Stromal cell of bone marrow (primary cell): ENCODE results near the gene RNF150.
"Not testable (repeated sequence)": the region's sequence is repeated elsewhere in the genome, so short reads cannot be mapped to it uniquely, and the experiment has no call there.

Source experiments
- DNase-seq: peaks from one replicate; pipeline ENCODE4 v3.0.0-alpha.2; 2012; ENCODE audit warnings: low read depth

RNF150 gene

DNA sequence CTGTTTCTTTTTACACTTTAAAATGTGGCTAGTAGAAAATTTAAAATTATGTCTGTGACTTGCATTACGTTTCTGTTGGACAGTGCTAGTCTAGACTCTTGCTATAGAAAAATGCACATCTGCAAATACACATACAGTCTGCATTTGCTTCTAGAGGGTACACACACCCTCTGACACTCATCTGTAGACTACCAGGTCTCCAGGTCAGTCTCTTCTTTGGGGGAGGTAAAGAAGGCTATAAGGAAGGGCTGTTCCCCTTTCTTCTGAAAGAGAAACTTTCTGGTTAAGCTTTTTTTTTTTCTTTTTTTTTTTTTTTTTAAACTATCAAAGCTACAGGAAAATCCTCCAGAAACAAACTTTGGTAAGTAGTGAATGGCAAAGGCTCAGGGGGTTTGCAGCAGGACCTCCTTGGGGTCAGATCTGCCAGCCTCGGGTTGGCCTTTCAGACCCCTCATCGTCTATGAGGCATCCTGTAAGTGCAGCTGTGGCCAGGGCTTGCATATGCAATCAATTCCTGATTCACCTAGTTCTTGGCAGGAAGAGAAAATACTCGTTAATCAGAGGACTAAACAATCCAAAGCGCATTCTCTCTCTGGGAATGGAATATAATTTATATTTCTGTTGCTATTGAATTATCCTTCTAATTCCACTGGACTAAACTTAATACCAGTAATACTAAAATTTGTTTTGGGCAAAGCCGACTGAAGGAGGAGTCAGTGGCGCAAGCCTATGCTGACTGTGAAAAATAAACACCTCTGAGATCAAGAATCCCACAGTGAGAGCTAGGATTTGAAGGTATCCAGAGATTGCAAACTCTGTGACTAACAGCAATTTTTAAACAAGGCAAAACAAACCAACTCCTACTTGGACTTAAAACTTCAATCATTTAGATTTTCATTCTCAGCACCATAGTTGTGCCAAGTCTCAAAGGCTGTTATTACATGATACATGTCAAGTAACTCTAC, 267.7 kb downstream of the RNF150 start:
- no peak for DNase-seq

DNA sequence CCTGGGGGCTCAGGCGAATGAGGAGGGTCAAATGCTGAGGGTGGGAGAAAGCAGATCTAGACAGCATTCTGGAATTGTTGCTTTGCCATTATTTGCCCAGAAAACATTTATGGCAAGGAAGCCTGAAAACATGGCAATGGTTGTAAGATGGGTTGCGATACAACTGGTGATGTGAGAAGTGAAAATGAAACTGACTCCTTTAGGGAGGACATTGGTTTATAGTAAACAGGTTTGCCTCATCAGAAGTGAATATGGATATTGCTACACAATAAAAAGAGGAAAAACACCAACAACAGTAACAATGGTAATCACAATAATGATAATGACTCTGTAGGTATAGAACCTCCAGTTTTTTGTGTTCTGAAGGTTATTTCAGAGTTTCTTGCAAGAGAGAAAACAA, 270.1 kb downstream of the RNF150 start:
- no peak for DNase-seq

DNA sequence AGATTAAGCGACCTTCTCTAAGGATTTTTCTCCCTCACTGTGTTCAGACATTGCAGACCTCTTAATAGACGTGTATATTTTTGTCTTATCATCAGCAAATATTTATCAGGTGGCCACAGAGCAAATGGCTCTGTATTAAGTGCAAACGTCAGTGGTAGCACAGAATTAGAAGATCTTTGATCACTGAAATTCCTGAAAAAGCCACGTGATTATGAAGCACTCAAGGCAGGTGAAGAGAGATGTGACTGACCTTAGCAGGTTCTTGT, 271.2 kb downstream of the RNF150 start:
- DNase-seq, result no peak

DNA sequence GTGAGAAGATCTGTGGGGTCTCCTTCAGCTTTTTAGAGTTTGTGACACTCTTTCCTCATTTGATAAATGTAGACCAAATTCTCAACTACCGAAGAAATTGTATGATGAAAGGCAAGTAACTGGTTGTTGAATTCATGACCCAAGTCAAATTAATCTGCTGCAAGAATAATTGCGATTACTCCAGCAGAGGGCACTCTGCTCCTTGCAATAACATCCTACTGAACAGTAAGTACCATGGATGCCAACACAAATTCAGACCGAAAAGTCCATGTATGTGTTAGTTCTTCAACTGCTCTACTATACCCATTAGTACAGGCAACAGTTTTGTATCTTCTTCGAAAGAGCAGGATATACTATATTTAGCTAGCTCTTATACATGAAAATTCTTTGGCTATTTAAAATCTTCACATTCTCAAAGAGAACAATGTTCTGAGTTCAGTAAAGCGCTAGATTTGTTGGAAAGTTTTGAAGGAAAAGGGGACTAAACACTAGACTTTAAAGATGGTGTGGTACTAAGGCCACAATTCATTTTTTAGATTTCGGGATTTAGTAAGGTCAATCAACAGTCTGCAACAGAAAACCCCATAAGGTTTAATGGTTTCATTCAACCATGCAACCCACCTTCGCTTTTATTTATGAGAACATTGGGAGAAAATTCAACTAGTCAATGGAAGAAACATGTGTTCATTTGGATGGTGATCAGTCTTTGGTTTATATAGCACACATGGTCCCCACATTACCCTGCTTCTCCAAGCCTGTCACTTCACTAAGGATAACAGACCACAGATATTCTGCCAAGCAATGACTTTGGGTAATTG, 271.7 kb downstream of the RNF150 start:
- peak; percentile 74 for DNase-seq

DNA sequence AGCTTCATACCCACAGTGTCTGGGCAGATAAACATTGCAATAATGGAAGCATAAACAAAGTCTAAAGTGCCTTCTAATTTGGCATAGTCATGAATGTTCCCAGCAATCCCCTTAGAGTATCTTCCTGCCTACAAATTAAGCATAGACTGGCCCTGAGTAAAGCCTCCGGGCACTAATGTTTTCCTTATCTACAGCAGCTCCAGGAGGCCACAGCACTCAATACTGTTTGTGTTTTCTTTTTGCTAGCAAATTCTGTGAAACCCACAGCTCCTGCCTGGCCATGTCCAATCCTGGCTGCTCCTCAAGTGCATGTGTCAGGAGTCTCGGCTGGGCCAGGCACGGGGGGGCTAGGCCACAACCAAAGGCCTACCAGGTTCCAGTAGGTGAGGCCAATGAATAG, 274.4 kb downstream of the RNF150 start:
- DNase-seq, result no peak

DNA sequence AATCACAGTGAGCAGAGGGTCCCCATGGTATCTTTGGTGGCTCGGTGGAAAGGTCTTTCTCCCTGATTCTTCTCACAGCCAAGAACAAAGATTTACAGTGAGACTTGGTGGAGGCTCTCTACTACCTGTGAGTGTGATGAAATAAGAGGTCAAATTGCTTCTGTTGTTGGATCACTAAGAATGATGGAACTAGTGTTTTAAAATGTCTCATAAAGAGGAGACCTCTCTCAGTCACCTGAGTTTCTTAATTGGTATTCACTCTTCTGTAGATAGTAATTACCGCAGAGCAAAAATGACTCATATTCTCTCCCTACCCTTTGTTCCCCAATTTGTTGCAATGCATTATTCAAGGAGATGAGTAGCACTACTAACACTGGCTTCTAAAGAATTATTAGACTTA, 276.2 kb downstream of the RNF150 start:
- DNase-seq, result no peak

DNA sequence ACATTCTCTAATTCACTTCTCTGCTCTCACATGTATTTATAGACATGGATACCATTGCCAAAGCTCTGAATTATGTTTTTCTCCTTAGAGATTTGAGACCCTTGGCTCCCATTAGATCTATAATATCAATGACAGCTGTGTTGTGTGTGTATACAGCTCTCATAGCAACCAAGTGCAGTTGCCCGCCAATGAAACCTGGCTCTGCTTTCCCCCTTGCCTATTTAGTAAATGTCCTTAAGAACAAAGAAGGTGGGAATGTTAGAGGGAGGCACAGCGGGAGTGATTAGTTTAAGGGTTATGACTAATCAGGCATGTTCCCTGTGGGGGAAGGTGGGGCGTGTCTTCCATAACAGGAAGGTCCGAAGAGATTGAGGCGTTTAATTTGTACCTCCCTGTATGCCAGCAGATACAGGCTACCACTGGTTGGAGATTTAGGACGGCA, 276.6 kb downstream of the RNF150 start:
- peak; percentile 10 for DNase-seq

DNA sequence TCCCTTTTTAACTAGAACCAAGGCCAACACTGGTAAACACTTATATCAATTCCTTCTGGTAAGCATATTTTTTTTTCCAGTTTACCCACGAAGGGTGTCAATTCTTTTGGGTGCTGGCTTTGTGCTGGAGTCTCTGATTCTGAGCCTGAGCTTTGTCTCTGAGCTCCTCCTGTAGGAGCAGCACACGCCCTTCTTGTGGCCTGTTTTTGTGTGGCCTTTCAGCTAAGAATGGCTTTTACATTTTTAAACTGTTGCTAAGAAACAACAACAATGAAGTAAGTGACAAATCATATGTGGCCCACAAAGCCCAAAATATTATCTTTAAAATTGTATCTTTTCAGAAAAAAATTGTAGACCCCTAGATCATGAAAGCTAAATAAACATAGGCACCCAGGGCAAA, 279.1 kb downstream of the RNF150 start:
- DNase-seq, result no peak

DNA sequence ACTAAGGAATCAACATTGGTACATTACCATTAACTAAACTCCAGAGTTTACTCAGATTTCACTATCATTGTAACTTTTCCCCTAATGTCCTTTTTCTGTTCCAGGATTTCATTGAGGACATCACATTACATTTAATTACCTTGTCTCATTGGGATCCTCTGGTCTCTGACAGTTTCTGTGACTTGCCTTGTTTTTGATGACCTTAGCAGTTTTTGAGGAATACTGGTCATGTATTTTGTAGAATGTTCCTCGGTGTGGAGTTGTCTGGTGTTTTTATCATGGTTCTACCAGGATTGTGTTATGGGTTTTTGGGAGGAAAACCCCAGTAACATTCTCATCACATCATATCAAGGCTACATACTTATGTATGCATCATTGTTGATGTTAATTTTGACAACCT, 281.5 kb downstream of the RNF150 start:
- DNase-seq, result no peak

DNA sequence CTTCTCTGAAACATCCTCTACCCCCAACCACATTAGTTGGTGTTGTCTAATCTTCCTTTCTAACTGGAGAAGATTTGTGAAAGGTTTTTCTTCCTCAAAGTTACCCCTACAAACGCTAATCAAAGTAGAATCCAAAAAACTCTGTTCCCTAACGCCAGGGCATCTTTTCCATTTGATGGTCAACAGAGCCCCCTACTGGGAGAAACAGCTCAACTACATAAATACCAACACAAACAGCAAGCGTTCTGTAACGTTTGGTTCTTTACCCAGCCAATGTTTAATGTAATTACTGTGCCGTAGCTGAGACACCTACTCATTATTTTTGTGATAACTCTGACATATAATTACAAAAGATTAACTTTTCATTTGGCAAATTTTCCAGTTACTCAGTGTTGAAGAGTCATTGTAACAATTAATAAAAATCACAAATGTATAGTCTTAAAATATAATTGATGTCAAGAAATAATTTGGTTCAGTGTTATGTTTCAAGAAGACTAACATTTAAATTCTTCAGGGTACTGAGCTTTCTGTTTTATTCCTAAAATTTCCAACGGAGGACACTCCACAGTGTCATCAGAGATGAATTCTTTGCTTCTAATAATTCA, 282.1 kb downstream of the RNF150 start:
- DNase-seq, result peak; percentile 42

DNA sequence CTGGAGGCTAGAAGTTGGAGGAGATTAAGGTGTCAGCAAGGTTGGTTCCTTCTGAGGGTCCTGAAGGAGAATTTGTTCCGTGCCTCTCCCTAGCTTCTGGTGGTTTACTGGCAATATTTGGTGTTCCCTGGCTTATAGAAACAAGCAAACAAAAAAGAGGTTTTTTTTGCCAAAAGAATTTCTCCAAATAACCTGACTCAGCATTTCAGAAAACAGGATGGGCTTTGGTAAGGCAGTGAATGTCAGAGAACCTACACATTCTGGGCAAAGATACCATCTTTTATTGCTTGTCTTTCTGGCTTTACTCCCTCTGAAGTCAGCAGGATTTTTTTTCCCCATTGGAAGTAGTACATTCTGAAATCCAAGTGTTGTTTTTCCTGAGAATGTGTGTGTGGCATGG, 283.7 kb downstream of the RNF150 start:
- DNase-seq, result no peak

DNA sequence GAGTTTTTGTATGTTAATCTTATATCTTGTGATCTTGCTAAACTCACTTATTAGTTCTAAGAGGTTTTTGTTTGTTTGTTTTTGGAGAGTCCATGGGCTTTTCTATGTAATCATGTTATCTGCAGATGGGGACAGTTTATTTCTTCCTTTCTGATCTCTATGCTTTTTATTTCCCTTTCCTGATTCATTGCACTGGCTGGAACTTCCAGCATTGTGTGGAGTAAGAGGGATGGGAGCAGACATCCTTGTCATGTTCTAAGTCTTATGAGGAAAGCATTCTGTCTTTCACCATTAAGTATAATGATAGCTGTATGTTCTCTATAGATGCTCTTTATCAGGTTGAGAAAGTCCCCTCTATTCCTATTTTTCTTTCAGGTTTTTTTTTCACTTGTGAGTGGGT, 286.5 kb downstream of the RNF150 start:
- no peak for DNase-seq

DNA sequence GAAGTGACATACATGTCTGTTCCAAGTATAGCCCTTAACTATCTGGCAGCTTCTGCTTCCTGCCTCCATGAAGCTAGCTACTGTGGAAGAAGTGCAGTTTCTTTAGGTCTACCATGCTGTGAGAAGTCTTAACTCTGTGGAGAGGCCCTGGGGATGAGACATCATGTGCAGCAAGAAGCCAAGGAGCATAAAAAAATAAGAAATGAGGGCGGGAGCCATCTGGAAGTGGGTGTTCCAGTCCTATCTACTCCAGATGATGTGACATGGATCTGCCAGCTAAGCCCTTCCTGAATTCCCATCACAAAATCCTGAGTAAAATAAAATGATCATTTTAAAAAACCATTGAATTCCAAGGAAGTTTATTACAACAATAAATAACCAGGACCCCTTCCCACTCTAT, 289.2 kb downstream of the RNF150 start:
- DNase-seq, result no peak

DNA sequence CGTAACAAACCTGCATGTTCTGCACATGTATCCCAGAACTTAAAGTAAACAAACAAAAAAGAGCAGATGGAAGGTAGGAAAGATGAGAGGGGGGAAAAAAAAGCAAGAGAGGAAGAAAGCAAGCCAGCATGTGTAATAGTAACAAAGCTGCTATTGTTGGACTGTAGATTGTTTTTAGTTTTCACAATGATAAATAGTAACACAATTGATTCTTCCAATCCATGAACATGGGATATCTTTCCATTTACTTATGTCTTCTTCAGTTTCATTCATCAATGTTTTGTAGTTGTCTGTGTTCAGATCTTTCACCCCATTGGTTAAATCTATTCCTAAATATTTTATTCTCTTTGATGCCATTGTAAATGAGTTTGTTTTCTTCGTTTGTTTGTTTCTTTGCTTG, 292.1 kb downstream of the RNF150 start:
- no peak for DNase-seq

DNA sequence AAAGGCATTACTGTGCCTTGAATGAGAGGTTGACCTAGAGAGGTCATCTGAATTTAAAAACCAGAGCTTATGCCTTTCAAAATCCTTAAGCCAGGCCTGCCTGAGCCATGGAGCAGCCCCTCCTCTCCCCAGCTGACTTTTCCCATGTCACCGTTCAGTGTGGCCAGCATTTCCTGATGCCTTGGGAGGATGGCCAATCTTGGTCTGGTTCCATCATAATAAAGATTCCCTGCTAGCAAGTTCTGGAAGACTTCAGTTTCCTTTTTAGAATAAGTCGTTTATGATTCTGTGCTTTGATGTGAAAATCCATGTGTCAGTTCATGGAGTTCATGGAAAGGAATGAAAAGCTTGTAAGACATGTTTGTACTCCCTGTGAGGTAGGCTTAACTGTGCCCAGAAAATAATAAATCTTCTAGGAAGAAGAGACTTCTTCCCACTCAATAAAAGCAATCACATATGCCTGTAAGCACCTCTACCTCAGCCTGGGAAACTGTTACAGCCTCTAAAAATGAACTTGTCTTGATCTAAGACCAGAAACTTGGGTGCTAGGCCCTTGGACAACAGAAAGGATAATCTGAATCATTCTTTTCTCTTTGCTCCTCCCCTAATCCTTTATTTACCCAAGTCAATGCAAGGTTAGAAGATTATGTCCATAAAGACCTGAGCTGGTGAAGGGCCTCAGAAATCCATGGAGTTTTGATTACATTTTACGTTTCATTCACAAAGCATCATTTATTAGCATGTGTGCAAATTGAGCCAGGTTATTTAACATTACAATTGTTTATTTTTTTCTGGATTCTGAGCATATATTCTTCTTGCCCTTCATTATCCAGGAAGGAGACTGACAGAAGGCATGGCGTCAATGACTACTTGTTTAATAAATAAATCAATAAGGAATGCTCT, 293.1 kb downstream of the RNF150 start:
- DNase-seq, result no peak

DNA sequence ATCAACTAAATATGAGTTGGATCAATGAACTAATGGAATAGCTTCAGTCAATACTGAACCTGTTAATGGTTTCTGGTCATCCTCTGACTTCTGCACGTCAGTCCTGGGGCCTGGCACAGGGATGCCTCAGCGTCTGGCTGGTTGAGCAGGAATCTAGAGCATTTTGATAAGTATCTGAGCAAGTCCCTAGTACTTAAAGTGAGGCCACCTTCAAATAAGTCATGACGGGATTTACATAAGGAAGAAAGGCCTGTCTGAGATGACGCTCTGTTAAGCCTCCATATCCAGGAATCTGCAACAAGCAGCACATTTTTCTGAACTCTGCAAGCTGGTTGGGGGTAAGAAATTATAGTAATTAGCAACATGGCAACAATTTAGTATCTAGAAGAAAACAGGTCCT, 293.9 kb downstream of the RNF150 start:
- DNase-seq, result no peak

DNA sequence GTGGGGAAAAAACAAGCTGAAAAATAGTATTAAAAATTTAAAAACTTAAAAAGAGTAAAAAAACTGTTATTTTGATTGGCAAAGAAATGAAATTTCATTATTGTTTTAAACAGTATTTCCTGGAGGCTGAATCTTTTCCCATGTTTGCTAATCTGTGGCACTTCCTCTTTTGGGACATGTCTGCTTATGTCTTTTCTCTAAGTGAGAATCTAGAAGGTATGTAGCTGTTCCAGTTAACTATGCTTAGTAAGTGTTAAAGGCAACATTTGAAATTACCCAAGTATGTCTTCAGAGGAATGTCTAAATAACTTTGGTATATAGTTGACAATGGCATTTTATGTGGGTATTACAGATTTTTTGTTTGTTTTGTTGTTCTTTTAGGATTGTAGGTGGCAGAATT, 295.5 kb downstream of the RNF150 start:
- DNase-seq, result no peak

DNA sequence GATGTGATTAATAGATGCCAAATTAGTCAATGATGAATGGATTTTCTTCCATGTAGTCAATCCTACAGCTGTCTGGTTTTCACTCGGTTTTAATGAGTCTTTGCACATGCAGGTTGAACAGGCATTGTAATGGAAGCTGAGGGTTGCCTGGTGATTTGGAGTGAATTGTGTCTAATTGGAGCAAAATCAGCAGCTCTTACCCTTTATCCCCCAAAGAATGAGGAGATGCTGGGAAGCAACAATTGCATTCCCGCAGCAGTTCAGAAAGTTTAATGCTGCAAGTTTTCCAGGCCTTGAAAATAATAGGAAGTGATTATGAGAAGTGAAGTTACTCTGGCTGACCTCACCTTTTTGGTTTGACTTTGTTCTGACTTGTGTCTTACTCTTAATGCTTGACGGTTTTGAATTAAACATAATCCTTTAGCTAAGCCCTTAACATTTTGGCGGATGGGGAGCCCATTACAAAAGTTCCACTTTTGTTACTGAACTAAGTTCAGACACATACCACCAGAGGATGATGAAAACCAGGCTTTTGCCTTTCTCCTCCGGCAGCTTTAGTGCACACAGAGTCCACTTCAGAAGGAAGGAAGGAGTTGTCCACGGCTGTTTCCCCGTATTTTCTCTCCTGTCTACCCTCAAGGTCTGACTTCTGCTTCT, 298.3 kb downstream of the RNF150 start:
- DNase-seq, result no peak

DNA sequence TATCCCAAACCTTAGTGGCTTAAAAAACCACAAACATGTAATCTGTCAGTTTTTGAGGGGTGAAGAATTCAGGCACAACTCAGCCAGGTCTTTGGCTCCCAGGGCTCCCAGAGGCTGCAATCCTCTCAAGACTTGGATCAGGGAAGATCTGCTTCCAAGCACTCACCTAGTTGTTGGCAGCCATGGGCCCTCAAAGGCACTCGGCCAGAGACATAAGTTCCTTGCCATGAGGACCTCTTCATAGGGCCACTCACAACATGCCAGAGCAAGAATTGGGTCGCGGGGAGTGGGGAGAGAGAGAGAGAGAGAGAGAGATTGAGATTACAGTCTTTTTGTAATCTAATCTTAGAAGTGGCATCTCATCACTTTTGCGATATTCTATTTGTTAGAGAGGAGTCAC, 300.0 kb downstream of the RNF150 start:
- DNase-seq, result no peak

DNA sequence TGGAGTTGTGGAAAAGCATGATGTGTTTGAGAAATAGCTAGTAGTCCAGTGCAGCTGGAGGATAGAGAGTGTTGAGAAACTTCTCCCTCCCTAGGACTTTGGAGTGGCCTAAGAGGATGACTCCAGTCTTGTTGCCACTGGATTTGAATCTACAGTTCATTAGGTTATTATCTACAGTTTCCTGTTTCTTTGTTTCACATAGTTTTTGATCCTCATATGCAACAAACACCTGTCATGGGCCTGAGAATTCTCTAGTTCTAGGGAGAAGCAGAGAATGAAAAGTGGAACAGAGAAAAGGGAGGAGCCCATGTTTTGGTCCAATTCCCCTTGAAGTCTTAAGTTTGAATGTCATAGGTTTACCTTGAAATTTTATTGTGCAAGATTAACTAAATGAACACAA, 303.4 kb downstream of the RNF150 start:
- no peak for DNase-seq

DNA sequence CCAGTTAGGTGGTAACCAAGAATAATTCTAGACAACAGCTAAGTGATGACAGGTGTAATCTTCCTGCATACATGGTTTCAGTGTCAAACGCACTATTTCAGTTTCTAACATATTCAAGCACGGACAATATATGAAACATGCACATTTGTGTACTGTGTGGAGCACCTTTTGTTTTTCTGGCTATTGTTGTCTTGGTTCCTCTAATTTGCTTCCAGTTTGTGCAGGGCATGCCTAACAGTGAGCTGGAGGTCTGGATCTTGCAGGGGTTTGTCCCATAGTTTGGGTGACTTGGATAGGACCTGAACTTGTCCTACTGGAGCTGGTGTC, 306.6 kb downstream of the RNF150 start:
- DNase-seq, result no peak

DNA sequence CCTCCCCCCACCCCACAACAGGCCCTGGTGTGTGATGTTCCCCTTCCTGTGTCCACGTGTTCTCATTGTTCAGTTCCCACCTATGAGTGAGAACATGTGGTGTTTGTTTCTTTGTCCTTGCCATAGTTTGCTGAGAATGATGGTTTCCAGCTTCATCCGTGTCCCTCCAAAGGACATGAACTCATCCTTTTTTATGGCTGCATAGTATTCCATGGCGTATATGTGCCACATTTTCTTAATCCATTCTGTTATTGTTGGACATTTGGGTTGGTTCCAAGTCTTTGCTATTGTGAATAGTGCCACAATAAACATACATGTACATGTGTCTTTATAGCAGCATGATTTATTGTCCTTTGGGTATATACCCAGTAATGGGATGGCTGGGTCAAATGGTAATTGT, 312.7 kb downstream of the RNF150 start:
- not testable (repeated sequence) for DNase-seq
